Effector CD8-positive, alpha-beta T cell (primary cell): ENCODE results near the gene CDK9.

ENCODE experiments used
- DNase-seq: peaks from one replicate; lab custom pipeline; 2025; lab: John Stamatoyannopoulos, UW

The CDK9 gene

DNA sequence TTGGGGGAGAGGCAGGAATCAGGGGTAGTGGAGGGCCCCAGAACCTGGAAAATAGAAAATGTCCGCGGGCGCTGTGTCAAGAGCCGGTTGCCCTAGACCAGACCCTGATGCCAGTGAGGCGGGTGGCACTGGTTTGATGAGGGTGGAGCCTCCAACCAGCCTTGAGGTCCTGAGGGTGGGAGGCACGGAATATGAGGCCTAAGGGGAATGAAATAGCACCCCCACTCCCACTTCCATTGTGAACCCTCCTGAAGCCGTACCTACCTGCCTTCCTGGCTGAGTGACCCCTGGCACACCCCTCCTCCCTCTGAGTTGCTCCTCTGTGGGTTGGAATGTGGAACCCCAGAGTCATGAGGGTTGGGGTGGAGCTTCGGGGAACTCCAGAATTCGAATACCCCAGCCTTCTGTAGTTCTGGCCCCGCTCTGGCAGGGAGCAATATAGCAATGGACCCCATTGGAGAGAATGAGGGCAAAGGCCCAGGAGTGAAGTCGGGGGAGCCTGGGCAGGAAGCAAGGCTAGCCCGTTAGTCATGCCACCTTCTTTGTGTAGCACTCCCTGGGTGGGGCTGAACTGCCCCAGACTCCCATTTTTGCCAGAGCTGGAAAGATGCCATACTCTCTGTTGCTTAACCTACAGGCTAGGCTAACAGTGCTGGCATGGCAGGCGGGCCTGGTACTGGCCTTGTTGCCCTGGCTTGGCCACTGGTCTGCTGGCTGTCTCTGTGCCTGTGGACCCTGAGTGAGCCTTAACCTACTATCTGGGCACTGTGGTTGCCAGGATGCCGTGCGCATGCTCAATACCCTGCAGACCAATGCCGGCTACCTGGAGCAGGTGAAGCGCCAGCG is 17.9 kb downstream of the CDK9 start:
- DNase-seq: no peak

DNA sequence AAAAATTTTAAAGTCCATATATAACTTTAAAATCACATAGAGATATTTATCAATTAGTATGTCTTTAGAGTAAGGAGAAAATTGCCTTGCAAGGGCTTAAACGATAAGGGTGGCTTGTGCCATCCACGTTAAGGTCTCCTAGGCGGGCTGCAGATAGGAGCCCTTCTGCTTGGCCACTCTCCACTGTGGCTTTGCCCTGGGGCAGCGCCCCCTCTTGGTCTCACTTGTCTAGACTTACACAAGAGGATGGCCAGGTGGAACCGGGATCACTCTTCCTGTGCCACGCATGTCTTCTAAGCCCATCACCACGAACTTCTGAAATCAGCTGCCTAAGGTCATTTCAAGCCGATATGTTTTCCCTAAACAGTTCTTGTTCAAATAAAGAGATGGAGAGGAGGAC is 19.8 kb downstream of the CDK9 start:
- DNase-seq: peak; percentile 6

DNA sequence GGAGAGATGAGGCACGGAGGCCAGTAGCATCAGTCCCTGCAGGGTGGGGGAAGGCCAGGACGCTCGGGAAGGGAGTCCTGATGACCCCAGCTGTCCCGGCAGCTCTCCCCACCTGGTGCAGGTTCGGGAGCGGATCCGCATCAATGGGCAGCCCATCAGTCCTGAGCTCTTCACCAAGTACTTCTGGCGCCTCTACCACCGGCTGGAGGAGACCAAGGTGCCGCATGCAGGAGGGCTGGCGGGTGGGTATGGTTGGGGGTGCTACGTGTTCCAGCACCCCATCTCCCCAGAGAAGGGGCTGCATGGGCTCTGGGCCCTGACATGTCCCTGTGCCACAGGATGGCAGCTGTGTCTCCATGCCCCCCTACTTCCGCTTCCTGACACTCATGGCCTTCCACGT is 21.0 kb downstream of the CDK9 start:
- no peak for DNase-seq

DNA sequence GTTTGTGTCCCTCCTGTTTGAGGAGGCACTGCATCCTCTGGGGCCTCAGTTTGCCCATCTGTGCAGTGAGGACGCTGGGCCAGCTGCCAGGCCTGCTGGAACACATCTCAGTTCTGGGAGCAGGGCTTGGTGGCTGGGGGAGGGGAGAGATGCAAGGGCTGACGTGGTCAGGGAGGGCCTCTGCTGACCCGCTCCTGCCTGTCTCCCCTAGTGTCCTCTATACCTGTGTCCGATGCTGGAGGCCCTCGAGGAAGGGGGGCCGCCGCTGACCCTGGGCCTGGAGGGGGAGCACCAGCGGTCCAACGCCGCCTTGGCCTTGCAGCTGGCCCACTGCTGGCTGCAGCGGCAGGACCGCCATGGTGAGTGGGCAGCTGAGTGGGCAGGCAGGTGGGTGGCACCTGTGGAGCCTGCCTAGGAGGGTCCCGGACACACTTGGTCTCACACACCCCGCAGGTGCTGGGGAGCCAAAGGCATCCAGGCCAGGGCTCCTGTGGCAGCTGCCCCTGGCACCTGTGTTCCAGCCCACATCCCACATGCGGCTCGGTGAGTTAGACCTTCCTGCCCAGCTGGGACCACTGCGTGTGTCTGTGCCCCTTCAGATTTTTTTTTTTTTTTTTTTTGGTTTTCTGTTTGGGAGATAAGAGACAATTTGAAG is 22.6 kb downstream of the CDK9 start:
- no peak for DNase-seq

DNA sequence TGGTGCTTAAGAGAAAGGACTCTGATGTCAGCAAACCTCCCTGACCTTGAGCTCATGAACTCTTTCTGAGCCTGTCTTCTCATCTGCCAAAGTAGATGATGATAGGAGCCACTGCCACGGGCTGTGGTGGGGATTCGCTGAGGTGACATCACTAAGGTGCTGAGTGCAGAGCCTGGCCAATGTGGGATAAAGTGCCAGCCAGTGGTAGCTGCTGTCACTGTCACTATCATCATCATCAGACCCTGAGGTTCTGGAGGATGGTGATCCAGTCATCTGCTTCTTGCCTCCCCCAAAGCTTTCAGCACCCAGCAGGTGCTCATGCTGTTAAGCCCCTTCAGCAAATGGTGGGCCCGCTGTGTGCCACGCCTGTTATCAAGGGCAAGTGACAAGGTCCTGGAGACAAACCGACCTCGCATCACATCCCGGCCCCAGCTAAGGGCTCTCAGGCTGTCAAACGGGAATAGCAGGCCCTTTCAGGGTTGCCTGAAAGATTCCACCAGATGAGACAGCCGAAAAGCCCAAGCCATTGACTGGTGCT is 23.2 kb downstream of the CDK9 start:
- DNase-seq: no peak

DNA sequence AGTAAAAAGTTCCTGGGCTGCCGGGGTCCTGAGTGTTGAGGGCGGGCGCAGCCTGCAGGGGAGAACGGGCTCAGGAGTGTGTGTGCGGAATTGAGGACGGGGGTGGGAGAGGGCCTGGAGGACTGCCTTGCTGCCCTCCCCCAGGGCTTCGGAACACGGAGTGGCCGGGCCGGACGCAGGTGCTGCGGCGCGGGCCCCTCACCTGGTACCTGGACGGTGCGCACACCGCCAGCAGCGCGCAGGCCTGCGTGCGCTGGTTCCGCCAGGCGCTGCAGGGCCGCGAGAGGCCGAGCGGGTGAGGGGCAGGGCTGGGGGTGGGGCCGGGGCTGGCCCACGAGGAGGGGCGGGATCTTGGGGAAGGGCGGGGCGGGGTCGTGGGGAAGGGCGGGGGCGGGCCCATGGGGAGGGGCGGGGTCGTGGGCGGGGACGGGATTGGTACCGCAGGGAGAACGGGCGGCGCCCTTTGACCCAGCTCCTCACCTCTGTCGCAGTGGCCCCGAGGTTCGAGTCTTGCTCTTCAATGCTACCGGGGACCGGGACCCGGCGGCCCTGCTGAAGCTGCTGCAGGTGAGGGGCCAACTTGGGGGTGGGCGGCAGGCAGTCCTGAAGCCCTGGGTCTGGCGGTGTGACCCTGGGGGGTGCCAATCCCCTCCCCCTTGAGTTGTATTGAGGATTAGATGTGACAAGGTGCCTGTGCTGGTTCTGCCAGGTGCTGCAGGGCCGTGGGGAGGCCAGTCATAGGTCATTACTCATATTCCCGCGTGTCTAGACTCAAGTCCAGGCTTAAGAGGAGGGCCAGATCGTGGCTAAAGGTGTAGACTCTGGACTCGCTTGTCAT is 23.9 kb downstream of the CDK9 start:
- DNase-seq: no peak

DNA sequence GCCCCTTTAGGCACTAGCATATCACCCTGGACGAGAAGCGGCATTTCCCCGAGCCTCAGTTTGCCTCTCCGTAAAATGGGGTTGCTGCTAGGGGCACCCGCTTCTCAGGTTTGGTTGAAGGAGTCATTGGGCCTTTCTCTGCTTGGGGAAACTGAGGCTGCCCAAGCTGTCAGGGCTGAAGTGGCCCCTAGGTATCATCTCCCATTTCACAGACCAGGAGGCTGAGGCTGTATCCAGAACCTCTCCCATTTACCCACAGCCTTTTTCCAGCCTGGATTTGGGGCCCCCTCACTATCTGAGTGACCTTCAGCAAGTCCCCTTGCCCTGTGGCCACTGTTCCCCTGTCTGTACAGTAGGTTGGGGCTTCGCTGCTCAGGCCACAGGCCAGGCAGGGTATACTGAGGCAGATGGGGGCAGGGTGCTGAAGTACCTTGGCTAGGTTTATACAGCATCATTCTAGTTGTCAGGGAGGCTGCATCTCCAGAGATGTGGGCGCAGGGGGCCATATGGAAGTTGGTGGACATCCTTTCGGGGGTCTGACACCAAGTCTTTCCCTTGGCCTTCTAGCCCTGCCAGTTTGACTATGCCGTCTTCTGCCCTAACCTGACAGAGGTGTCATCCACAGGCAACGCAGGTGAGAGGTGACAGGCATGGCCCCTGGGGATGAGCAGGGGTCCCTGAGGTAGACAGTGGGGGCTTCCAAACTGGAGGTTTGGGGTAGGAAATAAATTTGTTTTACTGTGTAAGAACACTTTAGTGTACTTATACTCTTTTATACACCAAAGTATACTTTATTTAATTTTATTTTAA is 24.7 kb downstream of the CDK9 start:
- DNase-seq: no peak

DNA sequence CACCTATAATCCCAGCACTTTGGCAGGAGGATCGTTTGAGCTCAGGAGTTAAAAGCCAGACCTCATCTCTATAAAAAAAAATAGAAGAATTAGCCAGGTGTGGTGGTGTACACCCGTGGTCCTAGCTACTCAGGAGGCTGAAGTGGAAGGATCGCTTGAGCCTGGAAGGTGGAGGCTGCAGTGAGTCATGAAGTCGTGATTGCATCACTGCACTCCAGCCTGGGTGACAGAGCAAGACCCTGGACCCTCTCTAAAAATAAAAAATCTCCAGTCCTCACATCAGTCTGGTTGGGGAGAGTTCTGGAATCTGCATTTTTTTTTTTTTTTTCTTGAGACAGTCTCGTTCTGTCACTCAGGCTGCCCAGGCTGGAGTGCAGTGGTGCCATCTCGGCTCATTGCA is 26.2 kb downstream of the CDK9 start:
- no peak for DNase-seq

DNA sequence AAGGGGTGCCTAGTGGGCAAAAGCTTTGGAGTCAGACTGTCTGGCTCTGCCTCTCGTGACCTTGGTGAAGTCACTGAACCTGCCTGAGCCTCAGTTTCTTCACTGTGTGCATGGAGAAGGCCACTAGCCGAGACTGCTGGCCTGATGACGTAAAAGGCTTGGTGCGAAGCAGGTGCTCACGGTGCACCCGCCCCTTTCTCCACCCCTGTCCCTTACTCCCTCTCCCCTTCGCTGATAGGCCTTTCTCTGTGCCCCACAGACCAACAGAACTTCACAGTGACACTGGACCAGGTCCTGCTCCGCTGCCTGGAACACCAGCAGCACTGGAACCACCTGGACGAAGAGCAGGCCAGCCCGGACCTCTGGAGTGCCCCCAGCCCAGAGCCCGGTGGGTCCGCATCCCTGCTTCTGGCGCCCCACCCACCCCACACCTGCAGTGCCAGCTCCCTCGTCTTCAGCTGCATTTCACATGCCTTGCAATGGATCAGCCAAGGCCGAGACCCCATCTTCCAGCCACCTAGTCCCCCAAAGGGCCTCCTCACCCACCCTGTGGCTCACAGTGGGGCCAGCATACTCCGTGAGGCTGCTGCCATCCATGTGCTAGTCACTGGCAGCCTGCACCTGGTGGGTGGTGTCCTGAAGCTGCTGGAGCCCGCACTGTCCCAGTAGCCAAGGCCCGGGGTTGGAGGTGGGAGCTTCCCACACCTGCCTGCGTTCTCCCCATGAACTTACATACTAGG is 27.3 kb downstream of the CDK9 start:
- no peak for DNase-seq

DNA sequence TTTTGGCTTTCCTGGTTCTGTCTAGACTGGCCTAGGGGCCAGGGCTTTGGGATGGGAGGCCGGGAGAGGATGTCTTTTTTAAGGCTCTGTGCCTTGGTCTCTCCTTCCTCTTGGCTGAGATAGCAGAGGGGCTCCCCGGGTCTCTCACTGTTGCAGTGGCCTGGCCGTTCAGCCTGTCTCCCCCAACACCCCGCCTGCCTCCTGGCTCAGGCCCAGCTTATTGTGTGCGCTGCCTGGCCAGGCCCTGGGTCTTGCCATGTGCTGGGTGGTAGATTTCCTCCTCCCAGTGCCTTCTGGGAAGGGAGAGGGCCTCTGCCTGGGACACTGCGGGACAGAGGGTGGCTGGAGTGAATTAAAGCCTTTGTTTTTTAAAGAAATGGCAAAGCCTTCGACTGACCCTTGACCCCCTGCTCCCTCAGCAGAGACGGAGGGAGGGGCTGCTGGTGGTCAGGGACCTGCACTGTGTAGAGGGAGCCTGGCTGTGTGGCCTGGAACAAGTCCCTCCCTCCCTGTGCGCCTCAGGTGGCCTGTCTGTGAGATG is 27.9 kb downstream of the CDK9 start:
- DNase-seq: no peak

DNA sequence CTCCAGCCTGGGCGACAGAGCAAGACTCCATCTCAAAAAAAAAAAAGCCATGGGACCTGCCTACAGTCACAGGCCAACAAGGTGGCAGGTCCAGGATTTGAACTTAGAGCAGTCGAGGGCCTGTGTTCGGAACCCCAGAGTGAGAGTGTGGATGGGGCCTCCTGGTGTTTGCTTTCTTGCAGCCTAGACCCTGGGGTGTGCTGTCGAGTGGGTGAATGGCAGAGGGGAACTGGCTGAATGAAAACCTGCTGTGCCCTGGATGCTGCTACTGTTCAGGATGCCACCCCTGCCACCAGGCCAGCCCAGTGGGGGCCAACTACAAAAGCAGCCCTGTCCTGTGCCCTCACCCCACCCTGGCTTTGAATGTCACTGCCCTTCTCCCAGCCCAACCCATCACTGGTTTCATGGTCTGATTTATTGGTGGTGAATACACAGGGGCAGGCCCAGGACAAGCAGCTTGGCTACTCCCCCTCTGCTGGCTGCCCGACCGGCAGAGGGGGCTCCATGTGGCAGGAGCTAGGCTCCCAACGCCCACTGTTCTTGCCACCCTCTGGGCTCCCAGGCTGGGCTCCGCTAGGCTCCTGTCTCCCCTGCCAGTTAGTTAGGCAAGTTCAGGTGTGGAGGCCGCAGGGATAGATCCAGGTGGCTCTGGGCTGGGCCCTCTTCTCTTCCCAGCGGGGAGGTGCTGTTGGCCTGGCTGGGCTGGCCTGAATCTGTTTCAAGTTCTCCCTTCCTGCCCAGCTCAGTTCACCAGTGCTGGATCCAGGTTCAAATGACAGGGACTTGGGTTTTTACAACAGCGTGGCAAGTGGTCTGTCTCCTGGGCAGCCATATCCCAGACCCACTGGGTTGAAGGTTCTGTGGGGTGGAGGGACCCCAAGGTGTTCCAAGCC is 29.0 kb downstream of the CDK9 start:
- no peak for DNase-seq

DNA sequence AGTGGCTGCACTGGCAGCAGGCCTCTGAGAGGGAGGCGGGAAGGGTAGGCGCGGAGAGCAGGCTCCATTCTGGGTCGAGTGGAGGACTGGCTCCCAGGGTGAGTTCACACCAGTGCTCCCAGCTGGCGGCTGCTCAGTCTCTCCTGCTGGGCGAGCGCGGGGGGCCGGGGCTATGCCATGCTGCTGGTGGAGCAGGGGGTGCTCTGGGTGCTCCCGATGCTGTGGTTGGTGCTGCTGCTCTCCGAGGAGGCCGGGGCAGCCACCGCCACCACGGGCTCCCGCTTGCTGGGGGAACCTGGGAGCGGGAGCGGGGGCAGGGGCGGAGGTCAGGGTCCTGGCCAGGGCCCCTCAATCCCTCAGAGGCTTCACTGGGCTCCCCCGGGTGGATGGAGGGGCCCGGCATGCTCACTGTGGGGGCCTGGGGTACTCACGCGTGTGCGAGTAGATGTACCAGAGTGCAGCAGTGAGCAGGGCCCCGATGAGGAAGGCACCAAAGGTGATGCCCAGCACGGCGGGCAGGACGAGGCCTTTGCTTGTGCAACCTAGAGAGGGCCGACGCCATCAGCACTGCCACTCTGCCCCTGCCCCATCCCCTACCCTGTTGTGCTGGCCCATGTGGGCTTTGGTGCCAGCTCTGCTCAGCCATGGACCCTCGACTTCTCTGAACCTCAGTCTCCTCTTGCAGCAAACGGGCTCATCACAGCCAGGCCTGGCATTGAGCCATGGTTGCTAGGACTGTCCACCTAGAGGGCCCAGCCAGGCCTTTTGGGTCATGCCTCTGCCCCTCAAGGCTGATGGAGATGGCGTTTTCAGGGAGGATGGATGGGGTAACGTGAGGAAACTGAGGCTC is 29.9 kb downstream of the CDK9 start:
- no peak for DNase-seq

DNA sequence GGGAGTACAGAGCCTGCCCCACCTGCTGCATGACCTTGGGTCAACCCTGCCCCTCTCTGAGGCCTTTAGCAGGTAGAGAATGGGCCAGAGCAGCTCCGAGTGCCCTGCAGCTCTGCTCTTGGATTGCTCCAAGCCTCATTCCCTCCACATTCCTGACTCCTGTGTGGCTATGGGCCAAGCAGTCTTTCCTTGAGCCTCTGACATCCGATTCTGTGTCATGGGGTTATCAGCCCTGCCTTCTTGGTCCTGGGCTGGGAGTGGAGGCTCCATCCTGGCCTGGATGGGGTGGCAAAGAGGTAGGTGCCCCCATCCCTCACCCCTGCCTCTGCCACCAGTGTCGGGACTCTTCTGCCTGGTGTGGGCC is 30.5 kb downstream of the CDK9 start:
- DNase-seq: no peak

DNA sequence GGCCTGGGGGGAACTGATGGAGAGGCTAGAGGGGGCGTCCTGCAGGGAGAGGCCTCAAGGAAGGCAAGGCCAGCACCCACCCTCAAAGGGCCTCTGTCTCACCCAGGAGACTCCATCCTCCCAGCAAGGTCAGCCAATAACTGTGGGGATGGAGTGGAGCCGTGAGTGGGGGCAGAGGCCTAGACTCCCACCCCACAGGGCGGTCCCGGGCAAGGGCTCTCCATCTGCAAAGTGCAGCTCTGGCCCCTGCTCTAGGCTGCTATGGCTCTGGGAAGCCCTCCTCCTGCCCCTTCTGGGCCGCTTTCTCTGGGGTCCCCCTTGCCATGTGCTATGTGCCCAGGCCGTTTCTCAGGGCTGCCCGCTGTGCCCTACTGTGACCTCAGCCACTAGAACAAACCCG is 30.9 kb downstream of the CDK9 start:
- no peak for DNase-seq

DNA sequence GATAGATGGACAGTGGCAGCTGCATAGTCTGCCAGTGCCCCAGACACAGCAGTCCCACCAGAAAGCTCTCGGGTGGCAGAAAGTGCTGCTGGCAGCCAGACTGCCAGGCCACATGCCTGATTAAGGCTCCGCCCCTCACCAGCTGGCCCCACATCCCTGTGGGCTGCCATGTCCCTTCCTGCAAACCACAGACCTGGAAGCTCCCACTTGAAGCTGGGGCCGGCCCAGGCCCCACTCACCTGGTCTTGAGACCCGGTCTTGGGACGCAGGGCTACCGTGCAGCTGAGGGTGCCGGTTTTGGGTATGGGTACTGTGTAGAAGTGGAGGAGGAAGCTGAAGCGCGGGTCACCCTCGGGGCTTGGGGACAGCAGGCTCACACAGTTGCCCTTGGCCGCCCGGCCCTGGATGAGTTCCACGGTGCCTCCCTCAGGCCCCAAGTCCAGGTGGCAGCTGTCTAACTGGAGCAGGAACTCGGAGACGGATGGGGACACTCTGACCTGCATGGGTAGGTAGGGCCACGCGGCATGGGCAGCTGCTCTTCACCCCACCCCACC is 32.1 kb downstream of the CDK9 start:
- no peak for DNase-seq

DNA sequence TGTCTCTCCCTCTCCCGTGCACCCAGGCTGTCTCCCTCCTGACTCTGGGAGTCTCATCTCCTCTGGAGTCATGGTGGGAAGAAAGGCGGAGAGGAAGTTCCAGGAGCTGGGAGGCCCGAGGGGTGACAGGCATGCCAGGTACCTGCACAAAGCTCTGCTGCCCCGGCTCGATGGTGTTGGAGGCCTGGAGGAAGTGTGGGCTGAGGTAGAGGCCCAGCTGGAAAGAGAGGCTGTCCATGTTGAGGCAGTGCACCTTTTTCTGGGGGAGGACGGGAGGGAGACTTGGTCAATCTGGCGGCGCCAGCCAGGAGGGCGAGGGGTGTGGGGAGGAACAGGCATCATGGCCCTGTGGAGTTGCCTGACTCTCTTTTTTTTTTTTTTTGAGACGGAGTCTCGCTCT is 32.7 kb downstream of the CDK9 start:
- DNase-seq: no peak

DNA sequence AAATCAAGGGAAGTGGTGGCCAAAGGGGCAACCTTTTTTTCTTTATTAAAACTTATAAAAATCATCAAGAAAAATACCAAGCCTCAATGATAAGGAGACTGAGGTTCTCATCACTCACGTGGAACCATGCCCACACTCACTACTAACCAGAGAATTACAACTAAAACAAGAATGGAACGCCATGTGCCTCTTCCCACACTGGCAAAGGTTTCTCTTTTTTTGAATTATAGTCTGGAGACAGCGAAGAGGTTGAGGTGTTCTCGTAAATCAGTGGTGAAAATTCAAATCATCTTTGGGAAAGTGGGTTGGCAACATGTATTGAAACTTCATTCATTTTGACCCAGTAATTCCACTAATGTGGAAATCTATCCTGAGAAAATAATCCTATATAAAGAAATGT is 36.3 kb downstream of the CDK9 start:
- DNase-seq: no peak

DNA sequence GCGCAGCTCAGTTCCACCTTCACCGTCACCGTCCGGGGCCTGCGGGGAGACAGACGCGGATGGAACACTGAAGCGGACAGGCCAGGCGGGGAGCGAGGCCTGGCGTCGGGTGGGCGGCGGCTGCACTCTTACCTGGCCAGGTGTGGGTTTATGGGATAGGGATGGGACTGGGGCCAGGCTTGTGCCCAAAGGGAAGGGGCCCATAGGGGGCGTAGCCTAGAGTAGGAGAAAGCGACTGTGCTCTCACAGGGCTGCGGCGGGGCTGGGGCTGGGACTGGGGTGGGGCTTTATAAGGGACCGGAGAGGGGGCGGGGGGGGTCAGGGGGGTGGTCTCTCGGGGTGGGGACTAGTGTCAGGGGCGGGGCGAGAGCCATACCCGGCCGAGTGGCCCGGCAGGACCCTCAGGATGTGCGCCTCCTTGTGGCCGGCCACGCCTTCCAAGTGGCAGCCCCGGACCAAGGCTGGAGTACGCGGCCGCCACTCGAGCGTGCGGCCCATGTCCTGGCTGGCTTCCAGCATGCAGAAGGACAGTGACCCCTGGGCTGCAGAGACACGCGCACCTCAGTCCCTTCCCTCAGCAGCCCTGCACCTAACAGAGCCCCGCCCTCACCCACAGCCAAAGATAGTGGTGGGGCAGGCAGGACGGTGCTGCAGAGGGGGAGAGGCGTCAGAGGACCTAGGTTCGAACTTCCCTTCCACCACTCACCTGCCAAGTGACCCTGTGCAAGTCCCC is 39.7 kb downstream of the CDK9 start:
- DNase-seq: no peak
